ENCODE data around the gene GCNT4. TPM values are rescaled to one million over a fixed set of nuclear protein-coding genes. Genes with fewer than 3 reads are reported as not detected.

GCNT4 gene
- total and polyA plus RNA-seq, 2 experiments from 2014 or later: 2.5 to 5.4 TPM

DNA sequence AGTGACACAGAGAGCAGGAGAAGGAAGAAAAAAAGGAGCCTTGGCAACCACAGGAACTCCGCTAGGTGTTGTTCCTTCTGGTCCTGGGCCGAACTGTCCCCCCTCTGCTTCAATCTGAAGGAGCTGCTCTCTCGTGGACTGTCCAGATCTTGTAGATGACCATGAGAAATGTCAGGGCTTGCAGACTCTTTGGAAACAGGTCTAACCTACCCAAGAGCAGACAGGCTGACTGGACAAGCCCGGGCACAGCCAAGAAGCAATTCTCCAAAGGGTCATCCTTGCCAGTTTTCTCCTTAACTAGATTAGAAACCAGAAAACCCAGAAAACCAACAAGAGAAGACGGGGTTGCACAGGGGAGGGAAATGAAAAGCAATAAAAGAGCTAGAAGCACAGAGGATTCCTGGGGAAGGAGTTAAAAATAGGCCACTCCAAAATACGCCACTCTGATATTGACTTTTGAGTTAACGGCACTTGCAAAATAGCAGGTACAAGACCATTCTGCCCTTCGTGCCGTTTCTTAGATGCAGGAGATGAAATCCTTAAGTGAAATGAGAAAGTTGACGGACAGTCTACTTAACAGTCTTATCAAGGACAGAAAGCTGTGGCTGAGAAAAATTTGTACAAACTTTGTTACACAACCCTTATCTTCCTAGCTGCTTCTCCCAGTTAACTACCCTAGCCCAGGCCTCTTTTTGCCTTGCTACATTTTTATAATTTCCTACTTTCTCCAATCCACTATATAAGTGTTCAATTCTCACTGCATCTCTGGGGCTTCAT, 5.8 kb downstream of the GCNT4 start:
- no peak overlapping the region for H3K27ac ChIP-seq (ENCODE audit: low read depth)
- H3K9me2 ChIP-seq (ENCODE audit: insufficient read depth): no peaks in the 10 kb centered on the region
- H4K20me1 ChIP-seq (replicated peaks; ENCODE audit: insufficient read depth): no peaks in the 10 kb centered on the region
- Mint-ChIP-seq H3K4me1 (peaks cover 26% of the 10 kb centered on the region), H3K36me3 (ENCODE audit: low read depth) (peaks cover 3% of the 10 kb centered on the region), H3K27me3 (ENCODE audit: insufficient read depth, low read depth, poor library complexity) (peaks cover 11% of the 10 kb centered on the region), H3K4me3 (no peak overlapping the region), H3K9me3 (no peaks in the 10 kb centered on the region), H3K27ac (peak overlapping the region; percentile 50; the same call in 1 of the 2 replicates)
- H3K27me3 ChIP-seq (ENCODE audit: insufficient read depth): peaks cover 9% of the 10 kb centered on the region
- peaks cover 11% of the 10 kb centered on the region for H3K4me1 ChIP-seq (ENCODE audit: insufficient read depth)
- no peaks in the 10 kb centered on the region for H3K36me3 ChIP-seq (ENCODE audit: insufficient read depth)
- H3K4me2 ChIP-seq: no peak overlapping the region
- H3K4me3 ChIP-seq: no peak overlapping the region
- no peak for TF ChIP-seq ZNF331 (CRISPR knock-in tag; IDR thresholded peaks at IDR 0.05; ENCODE audit: low read depth)
- no peak for TF ChIP-seq JUNB (IDR thresholded peaks at IDR 0.05; ENCODE audit: unreplicated experiment)
- no peak for TF ChIP-seq NANOG (IDR thresholded peaks at IDR 0.05; ENCODE audit: borderline replicate concordance)
- no peak for TF ChIP-seq EZH2phosphoT487 (IDR thresholded peaks at IDR 0.05; ENCODE audit: unreplicated experiment)
- no peak for TF ChIP-seq POLR2AphosphoS5 (IDR thresholded peaks at IDR 0.05; ENCODE audit: low read depth)
- TF ChIP-seq, protein P1, sequence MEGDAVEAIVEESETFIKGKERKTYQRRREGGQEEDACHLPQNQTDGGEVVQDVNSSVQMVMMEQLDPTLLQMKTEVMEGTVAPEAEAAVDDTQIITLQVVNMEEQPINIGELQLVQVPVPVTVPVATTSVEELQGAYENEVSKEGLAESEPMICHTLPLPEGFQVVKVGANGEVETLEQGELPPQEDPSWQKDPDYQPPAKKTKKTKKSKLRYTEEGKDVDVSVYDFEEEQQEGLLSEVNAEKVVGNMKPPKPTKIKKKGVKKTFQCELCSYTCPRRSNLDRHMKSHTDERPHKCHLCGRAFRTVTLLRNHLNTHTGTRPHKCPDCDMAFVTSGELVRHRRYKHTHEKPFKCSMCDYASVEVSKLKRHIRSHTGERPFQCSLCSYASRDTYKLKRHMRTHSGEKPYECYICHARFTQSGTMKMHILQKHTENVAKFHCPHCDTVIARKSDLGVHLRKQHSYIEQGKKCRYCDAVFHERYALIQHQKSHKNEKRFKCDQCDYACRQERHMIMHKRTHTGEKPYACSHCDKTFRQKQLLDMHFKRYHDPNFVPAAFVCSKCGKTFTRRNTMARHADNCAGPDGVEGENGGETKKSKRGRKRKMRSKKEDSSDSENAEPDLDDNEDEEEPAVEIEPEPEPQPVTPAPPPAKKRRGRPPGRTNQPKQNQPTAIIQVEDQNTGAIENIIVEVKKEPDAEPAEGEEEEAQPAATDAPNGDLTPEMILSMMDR (conservative IDR thresholded peaks at IDR 0.05; ENCODE audit: low read depth in 2 of 2): no peak
- TF ChIP-seq, protein P2, sequence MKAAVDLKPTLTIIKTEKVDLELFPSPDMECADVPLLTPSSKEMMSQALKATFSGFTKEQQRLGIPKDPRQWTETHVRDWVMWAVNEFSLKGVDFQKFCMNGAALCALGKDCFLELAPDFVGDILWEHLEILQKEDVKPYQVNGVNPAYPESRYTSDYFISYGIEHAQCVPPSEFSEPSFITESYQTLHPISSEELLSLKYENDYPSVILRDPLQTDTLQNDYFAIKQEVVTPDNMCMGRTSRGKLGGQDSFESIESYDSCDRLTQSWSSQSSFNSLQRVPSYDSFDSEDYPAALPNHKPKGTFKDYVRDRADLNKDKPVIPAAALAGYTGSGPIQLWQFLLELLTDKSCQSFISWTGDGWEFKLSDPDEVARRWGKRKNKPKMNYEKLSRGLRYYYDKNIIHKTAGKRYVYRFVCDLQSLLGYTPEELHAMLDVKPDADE (IDR thresholded peaks at IDR 0.05): no peak
- TF ChIP-seq, protein P3, sequence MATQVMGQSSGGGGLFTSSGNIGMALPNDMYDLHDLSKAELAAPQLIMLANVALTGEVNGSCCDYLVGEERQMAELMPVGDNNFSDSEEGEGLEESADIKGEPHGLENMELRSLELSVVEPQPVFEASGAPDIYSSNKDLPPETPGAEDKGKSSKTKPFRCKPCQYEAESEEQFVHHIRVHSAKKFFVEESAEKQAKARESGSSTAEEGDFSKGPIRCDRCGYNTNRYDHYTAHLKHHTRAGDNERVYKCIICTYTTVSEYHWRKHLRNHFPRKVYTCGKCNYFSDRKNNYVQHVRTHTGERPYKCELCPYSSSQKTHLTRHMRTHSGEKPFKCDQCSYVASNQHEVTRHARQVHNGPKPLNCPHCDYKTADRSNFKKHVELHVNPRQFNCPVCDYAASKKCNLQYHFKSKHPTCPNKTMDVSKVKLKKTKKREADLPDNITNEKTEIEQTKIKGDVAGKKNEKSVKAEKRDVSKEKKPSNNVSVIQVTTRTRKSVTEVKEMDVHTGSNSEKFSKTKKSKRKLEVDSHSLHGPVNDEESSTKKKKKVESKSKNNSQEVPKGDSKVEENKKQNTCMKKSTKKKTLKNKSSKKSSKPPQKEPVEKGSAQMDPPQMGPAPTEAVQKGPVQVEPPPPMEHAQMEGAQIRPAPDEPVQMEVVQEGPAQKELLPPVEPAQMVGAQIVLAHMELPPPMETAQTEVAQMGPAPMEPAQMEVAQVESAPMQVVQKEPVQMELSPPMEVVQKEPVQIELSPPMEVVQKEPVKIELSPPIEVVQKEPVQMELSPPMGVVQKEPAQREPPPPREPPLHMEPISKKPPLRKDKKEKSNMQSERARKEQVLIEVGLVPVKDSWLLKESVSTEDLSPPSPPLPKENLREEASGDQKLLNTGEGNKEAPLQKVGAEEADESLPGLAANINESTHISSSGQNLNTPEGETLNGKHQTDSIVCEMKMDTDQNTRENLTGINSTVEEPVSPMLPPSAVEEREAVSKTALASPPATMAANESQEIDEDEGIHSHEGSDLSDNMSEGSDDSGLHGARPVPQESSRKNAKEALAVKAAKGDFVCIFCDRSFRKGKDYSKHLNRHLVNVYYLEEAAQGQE (IDR thresholded peaks at IDR 0.05; ENCODE audit: unreplicated experiment): no peak
- TF ChIP-seq, protein P4, sequence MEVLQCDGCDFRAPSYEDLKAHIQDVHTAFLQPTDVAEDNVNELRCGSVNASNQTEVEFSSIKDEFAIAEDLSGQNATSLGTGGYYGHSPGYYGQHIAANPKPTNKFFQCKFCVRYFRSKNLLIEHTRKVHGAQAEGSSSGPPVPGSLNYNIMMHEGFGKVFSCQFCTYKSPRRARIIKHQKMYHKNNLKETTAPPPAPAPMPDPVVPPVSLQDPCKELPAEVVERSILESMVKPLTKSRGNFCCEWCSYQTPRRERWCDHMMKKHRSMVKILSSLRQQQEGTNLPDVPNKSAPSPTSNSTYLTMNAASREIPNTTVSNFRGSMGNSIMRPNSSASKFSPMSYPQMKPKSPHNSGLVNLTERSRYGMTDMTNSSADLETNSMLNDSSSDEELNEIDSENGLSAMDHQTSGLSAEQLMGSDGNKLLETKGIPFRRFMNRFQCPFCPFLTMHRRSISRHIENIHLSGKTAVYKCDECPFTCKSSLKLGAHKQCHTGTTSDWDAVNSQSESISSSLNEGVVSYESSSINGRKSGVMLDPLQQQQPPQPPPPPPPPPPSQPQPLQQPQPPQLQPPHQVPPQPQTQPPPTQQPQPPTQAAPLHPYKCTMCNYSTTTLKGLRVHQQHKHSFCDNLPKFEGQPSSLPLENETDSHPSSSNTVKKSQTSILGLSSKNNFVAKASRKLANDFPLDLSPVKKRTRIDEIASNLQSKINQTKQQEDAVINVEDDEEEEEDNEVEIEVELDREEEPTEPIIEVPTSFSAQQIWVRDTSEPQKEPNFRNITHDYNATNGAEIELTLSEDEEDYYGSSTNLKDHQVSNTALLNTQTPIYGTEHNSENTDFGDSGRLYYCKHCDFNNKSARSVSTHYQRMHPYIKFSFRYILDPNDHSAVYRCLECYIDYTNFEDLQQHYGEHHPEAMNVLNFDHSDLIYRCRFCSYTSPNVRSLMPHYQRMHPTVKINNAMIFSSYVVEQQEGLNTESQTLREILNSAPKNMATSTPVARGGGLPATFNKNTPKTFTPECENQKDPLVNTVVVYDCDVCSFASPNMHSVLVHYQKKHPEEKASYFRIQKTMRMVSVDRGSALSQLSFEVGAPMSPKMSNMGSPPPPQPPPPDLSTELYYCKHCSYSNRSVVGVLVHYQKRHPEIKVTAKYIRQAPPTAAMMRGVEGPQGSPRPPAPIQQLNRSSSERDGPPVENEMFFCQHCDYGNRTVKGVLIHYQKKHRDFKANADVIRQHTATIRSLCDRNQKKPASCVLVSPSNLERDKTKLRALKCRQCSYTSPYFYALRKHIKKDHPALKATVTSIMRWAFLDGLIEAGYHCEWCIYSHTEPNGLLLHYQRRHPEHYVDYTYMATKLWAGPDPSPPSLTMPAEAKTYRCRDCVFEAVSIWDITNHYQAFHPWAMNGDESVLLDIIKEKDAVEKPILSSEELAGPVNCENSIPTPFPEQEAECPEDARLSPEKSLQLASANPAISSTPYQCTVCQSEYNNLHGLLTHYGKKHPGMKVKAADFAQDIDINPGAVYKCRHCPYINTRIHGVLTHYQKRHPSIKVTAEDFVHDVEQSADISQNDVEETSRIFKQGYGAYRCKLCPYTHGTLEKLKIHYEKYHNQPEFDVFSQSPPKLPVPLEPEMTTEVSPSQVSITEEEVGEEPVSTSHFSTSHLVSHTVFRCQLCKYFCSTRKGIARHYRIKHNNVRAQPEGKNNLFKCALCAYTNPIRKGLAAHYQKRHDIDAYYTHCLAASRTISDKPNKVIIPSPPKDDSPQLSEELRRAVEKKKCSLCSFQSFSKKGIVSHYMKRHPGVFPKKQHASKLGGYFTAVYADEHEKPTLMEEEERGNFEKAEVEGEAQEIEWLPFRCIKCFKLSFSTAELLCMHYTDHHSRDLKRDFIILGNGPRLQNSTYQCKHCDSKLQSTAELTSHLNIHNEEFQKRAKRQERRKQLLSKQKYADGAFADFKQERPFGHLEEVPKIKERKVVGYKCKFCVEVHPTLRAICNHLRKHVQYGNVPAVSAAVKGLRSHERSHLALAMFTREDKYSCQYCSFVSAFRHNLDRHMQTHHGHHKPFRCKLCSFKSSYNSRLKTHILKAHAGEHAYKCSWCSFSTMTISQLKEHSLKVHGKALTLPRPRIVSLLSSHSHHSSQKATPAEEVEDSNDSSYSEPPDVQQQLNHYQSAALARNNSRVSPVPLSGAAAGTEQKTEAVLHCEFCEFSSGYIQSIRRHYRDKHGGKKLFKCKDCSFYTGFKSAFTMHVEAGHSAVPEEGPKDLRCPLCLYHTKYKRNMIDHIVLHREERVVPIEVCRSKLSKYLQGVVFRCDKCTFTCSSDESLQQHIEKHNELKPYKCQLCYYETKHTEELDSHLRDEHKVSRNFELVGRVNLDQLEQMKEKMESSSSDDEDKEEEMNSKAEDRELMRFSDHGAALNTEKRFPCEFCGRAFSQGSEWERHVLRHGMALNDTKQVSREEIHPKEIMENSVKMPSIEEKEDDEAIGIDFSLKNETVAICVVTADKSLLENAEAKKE (CRISPR knock-in tag; IDR thresholded peaks at IDR 0.05): no peak
- no peak for TF ChIP-seq ZNF114 (CRISPR knock-in tag; IDR thresholded peaks at IDR 0.05)
- TF ChIP-seq EZH2 (IDR thresholded peaks at IDR 0.05; ENCODE audit: low read depth, unreplicated experiment): no peak
- TF ChIP-seq CREB1 (CRISPR knock-in tag; IDR thresholded peaks at IDR 0.05; ENCODE audit: low read depth): no peak
- TF ChIP-seq STAT1 (IDR thresholded peaks at IDR 0.05; ENCODE audit: unreplicated experiment): no peak
- ATAC-seq: no peak
- no peak for DNase-seq (ENCODE audit: low spot score)
- peaks cover 28% of the 10 kb centered on the region for H3K79me2 ChIP-seq (replicated peaks; ENCODE audit: insufficient read depth)
- no peaks in the 10 kb centered on the region for H3F3A ChIP-seq (replicated peaks; ENCODE audit: low read depth)
- no peak overlapping the region for H2AFZ ChIP-seq

All from GM23338 (cell line).